GM10248 (cell line): ENCODE measurements around the gene FAM185A.
"Not testable (repeated sequence)": the region's sequence is repeated elsewhere in the genome, so short reads cannot be mapped to it uniquely, and the experiment has no call there.

Experiments used
- CTCF ChIA-PET: fragments of 300-600 bp; sonication (Branson Sonifier 250); formaldehyde crosslinking; extraction: SDS; loops from one replicate; lab custom pipeline; 2021; ENCODE audit warnings: antibody characterized with exemption; lab: Yijun Ruan, JAX
- POLR2A ChIA-PET: fragments of 350-650 bp; sonication (Branson Sonifier 250); formaldehyde crosslinking; extraction: SDS; loops from one replicate; lab custom pipeline; 2020; ENCODE audit warnings: antibody characterized with exemption; lab: Yijun Ruan, JAX
- DNase-seq: peaks from one replicate; pipeline ENCODE4 v3.0.0; 2012; ENCODE audit errors: extremely low spot score
- CTCF ChIP-seq: IDR thresholded peaks from 2 replicates; pipeline ENCODE4 v1.5.1; 2012; ENCODE audit warnings: mild to moderate bottlenecking, low read depth; ENCODE audit errors: extremely low read depth, missing control alignments, control extremely low read depth

The FAM185A gene

GRCh38 chr7:102763295-102763905 lies 14.6 kb downstream of the FAM185A start:
- DNase-seq, CTCF ChIA-PET: not testable (repeated sequence)

GRCh38 chr7:102769657-102770192 lies 20.9 kb downstream of the FAM185A start:
- DNase-seq, CTCF ChIA-PET, POLR2A ChIA-PET: not testable (repeated sequence)

More at GRCh38 chr7:102763295-102763905, 14.6 kb downstream of the FAM185A start:
- POLR2A ChIA-PET: not testable (repeated sequence)

GRCh38 chr7:102770467-102770866 lies 21.7 kb downstream of the FAM185A start:
- DNase-seq, CTCF ChIA-PET, POLR2A ChIA-PET: not testable (repeated sequence)

- CTCF ChIA-PET, POLR2A ChIA-PET, DNase-seq: not testable (repeated sequence)
These were observed 27.4 kb downstream of the FAM185A start for GRCh38 chr7:102776217-102776616.

- POLR2A ChIA-PET, DNase-seq, CTCF ChIA-PET: not testable (repeated sequence)
These were observed 29.9 kb downstream of the FAM185A start for GRCh38 chr7:102778663-102779062.

GRCh38 chr7:102780926-102781325 lies 32.1 kb downstream of the FAM185A start:
- CTCF ChIA-PET, DNase-seq, POLR2A ChIA-PET: not testable (repeated sequence)

GRCh38 chr7:102788770-102789169 lies 40.0 kb downstream of the FAM185A start:
- POLR2A ChIA-PET, CTCF ChIA-PET, DNase-seq: not testable (repeated sequence)

- POLR2A ChIA-PET, CTCF ChIA-PET, DNase-seq: not testable (repeated sequence)
These were observed 41.7 kb downstream of the FAM185A start for GRCh38 chr7:102790364-102791100.

GRCh38 chr7:102791367-102791766 lies 42.6 kb downstream of the FAM185A start:
- DNase-seq, CTCF ChIA-PET, POLR2A ChIA-PET: not testable (repeated sequence)

- DNase-seq, POLR2A ChIA-PET, CTCF ChIA-PET: not testable (repeated sequence)
These were observed 43.0 kb downstream of the FAM185A start for GRCh38 chr7:102791831-102792230.

- DNase-seq, CTCF ChIA-PET, POLR2A ChIA-PET: not testable (repeated sequence)
These were observed 45.8 kb downstream of the FAM185A start for GRCh38 chr7:102794567-102794966.

GRCh38 chr7:102795987-102796595 lies 47.3 kb downstream of the FAM185A start:
- POLR2A ChIA-PET, DNase-seq, CTCF ChIA-PET: not testable (repeated sequence)

GRCh38 chr7:102806613-102807012 lies 57.8 kb downstream of the FAM185A start:
- ChIA-PET POLR2A (no interaction called here), CTCF (no interaction called here)
- DNase-seq: no peak
- TF ChIP-seq CTCF: no peak
